Left ventricle myocardium inferior (tissue), 1 donor: Measurements from ENCODE around the gene FAM222A. TPM values are rescaled to one million over a fixed set of nuclear protein-coding genes. Genes with fewer than 3 reads are reported as not detected.
A peak's percentile ranks its signal among the peaks of the same experiment; 100 is the strongest.

Experiments used
- DNase-seq: peaks from one replicate; pipeline ENCODE4 v3.0.0-alpha.2; 2020
- H3K27ac ChIP-seq: fragments of 200-600 bp; replicated peaks from 2 replicates; pipeline ENCODE4 v1.8.0; 2021
- H3K27me3 ChIP-seq: fragments of 200-600 bp; 2 replicates; pipeline ENCODE4 v1.8.0; 2021; ENCODE audit warnings: low read depth
- H3K36me3 ChIP-seq: fragments of 200-600 bp; 2 replicates; pipeline ENCODE4 v1.8.0; 2021
- H3K4me1 ChIP-seq: fragments of 200-600 bp; 2 replicates; pipeline ENCODE4 v1.8.0; 2021
- H3K4me3 ChIP-seq: fragments of 200-600 bp; 2 replicates; pipeline ENCODE4 v1.8.0; 2021; ENCODE audit warnings: mild to moderate bottlenecking, moderate library complexity
- H3K9me3 ChIP-seq: fragments of 200-600 bp; replicated peaks from 2 replicates; pipeline ENCODE4 v1.8.0; 2021
- CTCF ChIP-seq: fragments of 200-600 bp; IDR thresholded peaks from 2 replicates; pipeline ENCODE4 v1.8.0; 2021; ENCODE audit warnings: antibody characterized with exemption, mild to moderate bottlenecking, borderline replicate concordance
- intact Hi-C: fragments of 100-400 bp; cut with micrococcal nuclease; formaldehyde crosslinking; loops from one replicate; pipeline ENCODE4 v1.11.0; 2022
- total RNA-seq: library from RNA; stranded (reverse); fragmentation: NEBNext Ultra II Directional; extraction: Animal tissue kit (Norgen Biotek cat#: 25700); gene quantifications from one replicate; pipeline ENCODE4 v1.2.1, GENCODE V29; 2021
- donor health status: DM: no; HTN: yes; CAD: no; lungs with severe emphysema.

Gene FAM222A
- total RNA-seq, 1 donor from 2014 or later, result 20.0 TPM

- peaks cover 97% of the 10 kb centered on the region for H3K4me1 ChIP-seq
- intact Hi-C loops, result no loop called here
- no peak overlapping the region for H3K4me3 ChIP-seq
- peak overlapping the region; percentile 93 for H3K27ac ChIP-seq
- peaks cover 18% of the 10 kb centered on the region for H3K27me3 ChIP-seq
- TF ChIP-seq CTCF, result no peak
- no peak for DNase-seq
- H3K9me3 ChIP-seq, result no peaks in the 10 kb centered on the region
- H3K36me3 ChIP-seq, result no peaks in the 10 kb centered on the region
Observed at GRCh38 chr12:109719123-109720022, 5.7 kb downstream of the FAM222A start.

GRCh38 chr12:109720152-109720856 lies 6.7 kb downstream of the FAM222A start:
- no peaks in the 10 kb centered on the region for H3K9me3 ChIP-seq
- DNase-seq, result peak; percentile 57
- H3K27me3 ChIP-seq, result peaks cover 14% of the 10 kb centered on the region
- TF ChIP-seq CTCF, result no peak
- H3K27ac ChIP-seq, result peak overlapping the region; percentile 93
- no peaks in the 10 kb centered on the region for H3K36me3 ChIP-seq
- intact Hi-C loops, result no loop called here
- H3K4me3 ChIP-seq, result peak overlapping the region; percentile 10
- peaks cover 88% of the 10 kb centered on the region for H3K4me1 ChIP-seq

GRCh38 chr12:109720857-109721189 lies 7.2 kb downstream of the FAM222A start:
- no peak for TF ChIP-seq CTCF
- DNase-seq, result no peak
- intact Hi-C loops, result no loop called here
- Histone ChIP-seq H3K27ac (peak overlapping the region; percentile 93), H3K9me3 (no peaks in the 10 kb centered on the region), H3K4me1 (peaks cover 82% of the 10 kb centered on the region), H3K27me3 (peaks cover 11% of the 10 kb centered on the region), H3K4me3 (peak overlapping the region; percentile 10), H3K36me3 (no peaks in the 10 kb centered on the region)

GRCh38 chr12:109721276-109721675 lies 7.7 kb downstream of the FAM222A start:
- Histone ChIP-seq H3K27me3 (peaks cover 9% of the 10 kb centered on the region), H3K4me3 (peak overlapping the region; percentile 10), H3K4me1 (peaks cover 78% of the 10 kb centered on the region), H3K27ac (peak overlapping the region; percentile 93), H3K36me3 (no peaks in the 10 kb centered on the region), H3K9me3 (no peaks in the 10 kb centered on the region)
- peak; percentile 39 for DNase-seq
- no peak for TF ChIP-seq CTCF
- intact Hi-C loops, result no loop called here

- Histone ChIP-seq H3K27me3 (peaks cover 9% of the 10 kb centered on the region), H3K36me3 (no peaks in the 10 kb centered on the region), H3K4me3 (peak overlapping the region; percentile 27), H3K27ac (peak overlapping the region; percentile 93), H3K4me1 (peaks cover 73% of the 10 kb centered on the region), H3K9me3 (no peaks in the 10 kb centered on the region)
- intact Hi-C loops, result no loop called here
- TF ChIP-seq CTCF, result no peak
- no peak for DNase-seq
Observed at GRCh38 chr12:109722022-109722720, 8.5 kb downstream of the FAM222A start.
